H1 (cell line): ENCODE results near the gene GET3. TPM values are rescaled to one million over a fixed set of nuclear protein-coding genes. Genes with fewer than 3 reads are reported as not detected.

Source experiments
- BRCA1 ChIP-seq: IDR thresholded peaks from 2 replicates; pipeline ENCODE4 v1.6.1; 2012; ENCODE audit warnings: low read depth, low read length, improper control_type of control experiment
- CBX5 ChIP-seq: fragments of 300-800, 300-1000 bp; sonication (generic); IDR thresholded peaks from 2 replicates; pipeline ENCODE4 v1.7.1; 2016; ENCODE audit warnings: antibody characterized with exemption, low read length, low read depth
- CHD1 ChIP-seq: IDR thresholded peaks from 2 replicates; pipeline ENCODE4 v1.6.1; 2012; ENCODE audit warnings: low read depth, low read length, improper control_type of control experiment
- CREB1 ChIP-seq: IDR thresholded peaks from 2 replicates; pipeline ENCODE4 v1.6.1; 2012; ENCODE audit warnings: inconsistent platforms
- CTBP2 ChIP-seq: IDR thresholded peaks from 2 replicates; pipeline ENCODE4 v1.7.0; 2011; ENCODE audit warnings: borderline replicate concordance, mild to moderate bottlenecking, moderate library complexity, mixed read lengths, low read length; ENCODE audit not compliant: insufficient read depth, insufficient read length
- EP300 ChIP-seq, 2 experiments: IDR thresholded peaks; 1 replicate in 1 of 2; 2 replicates in 1 of 2; pipeline ENCODE4 v1.6.1; 2011 to 2012; ENCODE audit warnings: low read depth in 2 of 2, low read length in 2 of 2, mild to moderate bottlenecking in 2 of 2, borderline replicate concordance in 1 of 2, inconsistent platforms in 1 of 2, moderate library complexity in 1 of 2
- FOSL1 ChIP-seq: IDR thresholded peaks from 2 replicates; pipeline ENCODE4 v1.6.1; 2011; ENCODE audit warnings: mild to moderate bottlenecking, low read depth, low read length, moderate library complexity; ENCODE audit not compliant: insufficient read depth
- GABPA ChIP-seq: IDR thresholded peaks from 2 replicates; pipeline ENCODE4 v1.6.1; 2011; ENCODE audit warnings: mild to moderate bottlenecking, low read length, moderate library complexity, borderline replicate concordance; ENCODE audit not compliant: insufficient read depth
- GTF2F1 ChIP-seq: IDR thresholded peaks from 2 replicates; pipeline ENCODE4 v1.6.1; 2012; ENCODE audit warnings: low read depth, low read length, improper control_type of control experiment, borderline replicate concordance
- HDAC6 ChIP-seq: IDR thresholded peaks from one replicate; pipeline ENCODE4 v1.7.1; 2012; ENCODE audit warnings: low read depth, mild to moderate bottlenecking, inconsistent platforms, low read length, moderate library complexity
- NANOG ChIP-seq: IDR thresholded peaks from 2 replicates; pipeline ENCODE4 v1.6.1; 2011; ENCODE audit warnings: low read length, low read depth, mild to moderate bottlenecking, inconsistent platforms; ENCODE audit not compliant: insufficient read depth, poor library complexity, severe bottlenecking
- POLR2A ChIP-seq, 2 experiments: IDR thresholded peaks; 1 replicate in 1 of 2; 2 replicates in 1 of 2; pipeline ENCODE4 v1.6.1; 2011; ENCODE audit warnings: low read depth in 2 of 2, low read length in 2 of 2, mild to moderate bottlenecking in 2 of 2; ENCODE audit errors: control extremely low read depth in 1 of 2
- POLR2AphosphoS5 ChIP-seq: IDR thresholded peaks from 2 replicates; pipeline ENCODE4 v1.6.1; 2011; ENCODE audit warnings: low read depth, low read length
- POU5F1 ChIP-seq: IDR thresholded peaks from 2 replicates; pipeline ENCODE4 v1.6.1; 2011; ENCODE audit warnings: low read depth, mild to moderate bottlenecking, low read length, moderate library complexity
- RBBP5 ChIP-seq: IDR thresholded peaks from 2 replicates; pipeline ENCODE4 v1.7.1; 2012; ENCODE audit warnings: low read depth, mild to moderate bottlenecking, inconsistent platforms, low read length, moderate library complexity, borderline replicate concordance
- RFX5 ChIP-seq: IDR thresholded peaks from 2 replicates; pipeline ENCODE4 v1.6.1; 2011; ENCODE audit warnings: low read depth, low read length, improper control_type of control experiment, borderline replicate concordance
- SIN3A ChIP-seq, 2 experiments: IDR thresholded peaks in 1 of 2; conservative IDR thresholded peaks in 1 of 2; 2 replicates each; pipeline ENCODE4 v1.6.1; 2011 to 2012; ENCODE audit warnings: low read length in 2 of 2, improper control_type of control experiment in 1 of 2, low read depth in 1 of 2, mild to moderate bottlenecking in 1 of 2
- SIRT6 ChIP-seq: IDR thresholded peaks from one replicate; pipeline ENCODE4 v1.7.1; 2012; ENCODE audit warnings: low read length, inconsistent platforms
- TBP ChIP-seq: IDR thresholded peaks from 2 replicates; pipeline ENCODE4 v1.6.1; 2011; ENCODE audit warnings: low read depth, low read length, improper control_type of control experiment
- YY1 ChIP-seq: IDR thresholded peaks from 2 replicates; pipeline ENCODE4 v1.6.1; 2011; ENCODE audit warnings: low read depth, mild to moderate bottlenecking, low read length
- polyA plus RNA-seq, 7 experiments: library from polyadenylated mRNA; depleted of rRNA in 3 of 7; stranded (reverse) in 5 of 7; unstranded in 2 of 7; fragments of >200 nt in 5 of 7; fragments of 200-250 nt in 2 of 7; gene quantifications; 1 replicate in 5 of 7; 2 replicates in 1 of 7; 4 replicates in 1 of 7; pipeline versions ENCODE4 v1.2.1 to v1.2.3, GENCODE V29; 2011 to 2013; ENCODE audit warnings: missing spikeins in 2 of 7, mixed read lengths in 2 of 7
- total RNA-seq: library from RNA; stranded (reverse); fragmentation: NEBNext Ultra II Directional; extraction: Animal tissue kit (Norgen Biotek cat#: 25700); gene quantifications from 2 replicates; pipeline ENCODE4 v1.2.1, GENCODE V29; 2021
- TF ChIP-seq, protein P1 (sequence below), 3 experiments: IDR thresholded peaks; 1 replicate in 2 of 3; 2 replicates in 1 of 3; pipeline versions ENCODE4 v1.5.1 to v1.6.1; 2011; ENCODE audit warnings: low read length in 3 of 3, mild to moderate bottlenecking in 3 of 3, inconsistent platforms in 2 of 3, low read depth in 1 of 3, moderate library complexity in 1 of 3; ENCODE audit not compliant: insufficient read depth in 1 of 3; ENCODE audit errors: control extremely low read depth in 1 of 3
- TF ChIP-seq, protein P2 (sequence below): IDR thresholded peaks from 2 replicates; pipeline ENCODE4 v1.6.1; 2012; ENCODE audit warnings: inconsistent platforms

GET3 gene
- total and polyA plus RNA-seq, 2 of the 8 experiments (the other 6 are each of a cell fraction or from before 2014, with no cell fraction given), result 105 to 297 TPM

DNA sequence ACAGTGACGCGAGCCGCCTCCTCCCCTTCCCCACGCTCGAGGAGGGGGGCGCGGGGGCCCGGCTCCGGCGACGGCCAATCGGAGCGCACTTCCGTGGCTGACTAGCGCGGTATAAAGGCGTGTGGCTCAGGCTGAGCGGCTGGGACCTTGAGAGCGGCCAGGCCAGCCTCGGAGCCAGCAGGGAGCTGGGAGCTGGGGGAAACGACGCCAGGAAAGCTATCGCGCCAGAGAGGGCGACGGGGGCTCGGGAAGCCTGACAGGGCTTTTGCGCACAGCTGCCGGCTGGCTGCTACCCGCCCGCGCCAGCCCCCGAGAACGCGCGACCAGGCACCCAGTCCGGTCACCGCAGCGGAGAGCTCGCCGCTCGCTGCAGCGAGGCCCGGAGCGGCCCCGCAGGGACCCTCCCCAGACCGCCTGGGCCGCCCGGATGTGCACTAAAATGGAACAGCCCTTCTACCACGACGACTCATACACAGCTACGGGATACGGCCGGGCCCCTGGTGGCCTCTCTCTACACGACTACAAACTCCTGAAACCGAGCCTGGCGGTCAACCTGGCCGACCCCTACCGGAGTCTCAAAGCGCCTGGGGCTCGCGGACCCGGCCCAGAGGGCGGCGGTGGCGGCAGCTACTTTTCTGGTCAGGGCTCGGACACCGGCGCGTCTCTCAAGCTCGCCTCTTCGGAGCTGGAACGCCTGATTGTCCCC, 54.2 kb downstream of the GET3 start, which contains the start of gene JUNB (continued):
- TF ChIP-seq POU5F1, result no peak
- TF ChIP-seq FOSL1, result no peak
- no peak for TF ChIP-seq CTBP2
- peak; percentile 94 for TF ChIP-seq TBP
- TF ChIP-seq POLR2AphosphoS5, result peak; percentile 99
- no peak for TF ChIP-seq NANOG
- no peak for TF ChIP-seq RBBP5
- TF ChIP-seq, protein P1, sequence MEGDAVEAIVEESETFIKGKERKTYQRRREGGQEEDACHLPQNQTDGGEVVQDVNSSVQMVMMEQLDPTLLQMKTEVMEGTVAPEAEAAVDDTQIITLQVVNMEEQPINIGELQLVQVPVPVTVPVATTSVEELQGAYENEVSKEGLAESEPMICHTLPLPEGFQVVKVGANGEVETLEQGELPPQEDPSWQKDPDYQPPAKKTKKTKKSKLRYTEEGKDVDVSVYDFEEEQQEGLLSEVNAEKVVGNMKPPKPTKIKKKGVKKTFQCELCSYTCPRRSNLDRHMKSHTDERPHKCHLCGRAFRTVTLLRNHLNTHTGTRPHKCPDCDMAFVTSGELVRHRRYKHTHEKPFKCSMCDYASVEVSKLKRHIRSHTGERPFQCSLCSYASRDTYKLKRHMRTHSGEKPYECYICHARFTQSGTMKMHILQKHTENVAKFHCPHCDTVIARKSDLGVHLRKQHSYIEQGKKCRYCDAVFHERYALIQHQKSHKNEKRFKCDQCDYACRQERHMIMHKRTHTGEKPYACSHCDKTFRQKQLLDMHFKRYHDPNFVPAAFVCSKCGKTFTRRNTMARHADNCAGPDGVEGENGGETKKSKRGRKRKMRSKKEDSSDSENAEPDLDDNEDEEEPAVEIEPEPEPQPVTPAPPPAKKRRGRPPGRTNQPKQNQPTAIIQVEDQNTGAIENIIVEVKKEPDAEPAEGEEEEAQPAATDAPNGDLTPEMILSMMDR (IDR thresholded peaks at IDR 0.05; ENCODE audit: control extremely low read depth in 1 of 3, insufficient read depth in 1 of 3, low read depth in 1 of 3, low read length in 3 of 3), result no peak
- no peak for TF ChIP-seq HDAC6
- TF ChIP-seq YY1, result no peak
- peak; percentile 58; the same call in 1 of the 2 replicates for TF ChIP-seq GABPA
- TF ChIP-seq GTF2F1, result 0 out of 2 replicates have a peak, but pooled peaks have one; percentile 62
- peak; percentile 57; the same call in 1 of the 2 replicates for TF ChIP-seq CREB1
- no peak for TF ChIP-seq CHD1
- no peak for TF ChIP-seq EP300 (IDR thresholded peaks at IDR 0.05; ENCODE audit: borderline replicate concordance in 1 of 2, low read depth in 2 of 2, low read length in 2 of 2)
- TF ChIP-seq CBX5, result no peak
- no peak for TF ChIP-seq BRCA1
- peak; percentile 95 to 99 for TF ChIP-seq POLR2A (IDR thresholded peaks at IDR 0.05; ENCODE audit: control extremely low read depth in 1 of 2, low read depth in 2 of 2, low read length in 2 of 2)
- no peak for TF ChIP-seq RFX5
- no peak for TF ChIP-seq SIRT6
- no peak; a peak in 1 of 4 replicates for TF ChIP-seq SIN3A (conservative IDR thresholded peaks at IDR 0.05 in 1 of 2, IDR thresholded peaks at IDR 0.05 in 1 of 2; ENCODE audit: low read depth in 1 of 2, low read length in 2 of 2)
- TF ChIP-seq, protein P2, sequence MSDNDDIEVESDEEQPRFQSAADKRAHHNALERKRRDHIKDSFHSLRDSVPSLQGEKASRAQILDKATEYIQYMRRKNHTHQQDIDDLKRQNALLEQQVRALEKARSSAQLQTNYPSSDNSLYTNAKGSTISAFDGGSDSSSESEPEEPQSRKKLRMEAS, result no peak
